M059J (cell line): Measurements from ENCODE around the gene KRTAP4-9. TPM values are rescaled to one million over a fixed set of nuclear protein-coding genes. Genes with fewer than 3 reads are reported as not detected.
A peak's percentile ranks its signal among the peaks of the same experiment; 100 is the strongest.
"Not testable (repeated sequence)": the region's sequence is repeated elsewhere in the genome, so short reads cannot be mapped to it uniquely, and the experiment has no call there.

ENCODE experiments used
- DNase-seq: peaks from one replicate; pipeline ENCODE4 v3.0.0-alpha.2; 2012; ENCODE audit warnings: low read depth
- total RNA-seq: library from RNA; depleted of rRNA; stranded (reverse); fragments of >200 nt; shearing (Covaris generic); gene quantifications from 2 replicates; pipeline ENCODE4 v1.2.3, GENCODE V29; 2014

The KRTAP4-9 gene
- total RNA-seq, 1 experiment from 2014 or later: not detected

DNA sequence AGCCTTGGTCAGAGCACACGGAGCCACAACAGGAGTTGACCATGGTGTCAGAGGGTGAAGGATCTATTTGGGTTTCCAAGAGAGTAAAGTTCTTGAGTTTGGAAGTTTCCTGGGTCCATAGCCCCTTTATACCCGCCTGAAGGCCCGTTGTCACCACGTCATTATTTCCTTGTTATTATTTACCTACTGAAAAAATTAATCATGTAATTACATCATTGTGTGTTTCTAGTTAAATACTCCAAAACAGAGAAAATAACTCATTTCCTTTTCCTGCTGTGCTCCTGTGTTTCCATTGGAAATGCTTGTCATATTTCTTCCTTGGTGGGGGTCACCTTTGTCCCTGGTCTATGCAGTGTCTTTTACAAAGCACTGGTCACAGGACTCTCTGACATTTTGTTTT lies 7.1 kb upstream of the KRTAP4-9 start, which contains the start of gene KRTAP4-8:
TSS of gene KRTAP4-8 (minus strand) at position 101 of the 400 bp plus-strand sequence. CDS start at position 43, 58 bp downstream.
- DNase-seq: peak; percentile 17

DNA sequence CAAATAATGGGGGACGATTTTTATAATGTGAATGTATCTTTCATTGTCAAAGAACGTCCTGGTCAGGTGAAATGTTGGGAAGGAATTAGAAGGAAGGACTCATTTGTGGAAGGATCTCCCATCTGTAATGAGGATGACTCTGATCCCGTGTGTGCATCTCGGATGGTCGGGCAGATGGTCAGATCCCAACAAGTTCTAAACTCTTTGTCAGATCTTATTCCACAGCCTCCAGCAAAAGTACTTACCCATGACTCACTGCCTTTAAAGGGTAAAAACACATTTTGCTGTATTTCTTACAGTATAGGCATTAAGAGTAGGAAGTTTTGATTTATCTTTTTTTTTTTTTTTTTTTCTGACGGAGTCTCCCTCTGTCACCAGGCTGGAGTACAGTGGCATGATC lies 6.7 kb upstream of the KRTAP4-9 start:
- DNase-seq: peak; percentile 79

DNA sequence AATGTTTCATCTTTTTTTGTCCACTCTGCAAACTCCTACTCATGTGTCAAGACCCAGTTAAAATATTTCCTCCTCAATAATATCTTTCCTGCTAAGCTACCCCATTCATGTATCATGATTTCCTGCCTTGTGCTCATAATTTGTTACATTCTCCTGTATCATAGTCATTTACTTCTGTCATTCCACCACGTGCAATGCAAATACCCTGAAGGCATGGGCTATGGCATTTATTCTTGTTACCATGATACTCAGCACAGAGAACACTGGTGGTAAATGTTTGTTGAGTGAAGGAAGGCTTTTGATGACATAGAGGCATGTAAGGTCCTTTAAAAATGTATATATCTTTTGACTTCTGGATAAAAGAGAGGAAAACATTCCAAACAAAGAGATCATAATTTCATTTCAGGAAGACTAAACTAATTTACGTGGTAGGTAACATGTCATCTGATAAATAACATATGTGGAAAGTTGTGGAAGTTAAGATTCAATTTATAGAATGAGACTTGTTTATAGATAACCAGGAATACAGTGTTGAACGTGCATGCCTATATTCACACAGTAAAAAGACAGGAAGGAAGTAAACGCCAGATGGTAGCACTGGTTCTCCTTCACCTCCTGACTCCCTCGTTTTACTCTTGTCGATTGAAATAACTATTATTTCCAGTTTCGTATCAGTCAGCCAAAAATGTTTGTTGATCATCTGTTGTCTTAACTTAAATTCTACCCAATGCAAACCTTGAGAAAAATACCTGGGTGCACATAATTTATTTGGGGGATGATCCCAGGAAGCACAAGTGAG lies 5.3 kb upstream of the KRTAP4-9 start:
- peak; percentile 91 for DNase-seq

DNA sequence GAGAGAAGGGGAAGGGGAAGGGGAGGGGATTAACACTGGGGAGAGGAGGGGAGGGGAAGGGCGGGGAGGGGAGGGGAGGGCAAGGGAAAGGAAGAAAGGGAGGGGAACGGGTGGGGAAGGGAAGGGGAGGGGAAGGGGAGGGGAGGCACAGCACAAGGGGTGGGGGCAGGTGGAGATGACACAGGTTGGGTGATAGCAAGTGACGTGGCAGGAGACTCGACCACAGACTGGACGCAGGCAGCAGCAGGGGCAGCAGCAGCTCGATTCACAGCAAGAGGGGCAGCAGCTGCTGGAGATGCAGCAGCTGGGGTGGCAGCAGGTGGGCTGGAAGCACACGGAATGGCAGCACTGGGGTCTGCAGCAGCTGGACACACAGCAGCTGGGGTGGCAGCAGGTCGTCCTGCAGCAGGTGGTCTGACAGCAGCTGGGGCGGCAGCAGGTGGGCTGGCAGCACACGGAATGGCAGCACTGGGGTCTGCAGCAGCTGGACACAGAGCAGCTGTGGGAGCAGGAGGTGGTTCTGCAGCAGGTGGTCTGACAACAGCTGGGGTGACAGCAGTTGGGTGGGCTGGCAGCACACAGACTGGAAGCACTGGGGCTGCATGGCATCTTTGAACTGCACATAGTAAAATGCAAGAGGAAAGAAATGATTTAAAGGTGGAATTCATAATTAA lies 3.5 kb upstream of the KRTAP4-9 start, which contains the start of gene KRTAP4-16:
TSS of gene KRTAP4-16 (minus strand) at position 624 of the 674 bp plus-strand sequence. CDS start at position 624, 0 bp downstream.
- no peak for DNase-seq

DNA sequence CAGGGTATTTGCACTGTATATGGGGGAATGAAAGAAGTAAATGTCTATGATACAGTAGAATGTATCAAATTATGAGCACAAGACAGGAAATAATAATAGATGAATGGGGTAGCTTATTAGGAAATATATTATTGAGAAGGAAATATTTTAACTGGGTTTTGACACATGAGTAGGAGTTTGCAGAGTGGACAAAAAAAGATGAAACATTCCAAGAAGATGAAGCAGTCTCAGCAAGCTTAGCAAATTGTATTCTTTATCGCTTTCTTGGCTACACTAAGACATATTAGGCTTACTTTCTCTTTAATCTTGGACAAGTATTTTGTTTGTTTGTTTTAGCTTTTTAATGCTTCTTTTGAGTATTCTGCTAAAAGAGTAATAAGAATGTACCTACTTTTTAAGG lies 1.3 kb upstream of the KRTAP4-9 start:
- DNase-seq: no peak

DNA sequence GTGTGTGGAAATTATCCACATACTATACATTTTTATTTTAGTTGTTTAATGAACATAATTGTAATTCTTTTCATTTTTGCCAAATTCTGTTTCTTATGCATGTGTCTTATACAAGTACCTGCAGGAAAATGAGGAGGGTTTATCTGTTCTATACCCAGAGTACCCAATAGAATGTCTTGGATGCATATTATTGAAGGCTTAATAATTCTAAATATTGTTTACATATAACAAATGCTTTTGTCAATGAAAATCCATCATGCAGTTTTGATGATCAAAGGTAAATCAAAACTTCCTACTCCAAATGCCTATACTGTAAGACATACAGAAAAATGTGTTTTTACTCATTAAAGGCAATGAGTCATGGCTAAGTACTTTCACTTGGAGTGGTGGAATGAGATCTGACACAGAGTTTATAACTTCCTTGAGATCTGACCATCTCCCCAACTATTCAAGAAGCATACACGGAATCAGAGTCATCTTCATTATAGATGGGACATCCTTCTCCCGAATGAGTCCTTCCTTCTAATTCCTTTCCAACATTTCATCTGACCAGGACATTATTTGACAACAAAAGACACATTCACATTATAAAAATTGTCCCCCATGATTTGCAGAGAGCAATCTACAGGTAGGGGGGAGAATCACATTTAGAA lies 677 bp upstream of the KRTAP4-9 start:
- peak; percentile 75 for DNase-seq

DNA sequence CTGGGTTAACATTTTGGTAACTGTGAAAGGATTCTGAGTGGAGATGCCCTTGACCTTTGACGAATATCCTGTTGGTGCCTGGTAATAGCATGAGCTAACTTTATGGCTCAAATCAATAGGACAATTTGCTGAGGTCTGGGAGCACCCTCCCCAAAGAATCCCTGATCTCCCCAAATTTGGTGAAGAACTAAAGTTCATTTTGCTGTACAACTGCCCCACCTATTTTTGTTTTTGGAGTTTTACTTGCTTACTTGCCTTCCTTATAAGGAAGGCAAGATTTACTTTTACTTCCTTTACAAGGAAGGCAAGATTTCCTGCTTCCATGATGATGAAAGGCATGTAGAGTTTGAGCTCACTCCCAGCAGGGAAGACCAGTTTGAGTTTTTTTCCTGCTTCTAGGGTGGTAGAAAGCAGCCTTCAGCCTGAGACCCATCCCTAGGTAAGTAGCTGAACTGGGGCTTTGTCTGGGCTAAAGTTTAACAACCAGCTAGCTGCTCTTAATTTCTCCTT lies 2.8 kb downstream of the KRTAP4-9 start:
- no peak for DNase-seq

DNA sequence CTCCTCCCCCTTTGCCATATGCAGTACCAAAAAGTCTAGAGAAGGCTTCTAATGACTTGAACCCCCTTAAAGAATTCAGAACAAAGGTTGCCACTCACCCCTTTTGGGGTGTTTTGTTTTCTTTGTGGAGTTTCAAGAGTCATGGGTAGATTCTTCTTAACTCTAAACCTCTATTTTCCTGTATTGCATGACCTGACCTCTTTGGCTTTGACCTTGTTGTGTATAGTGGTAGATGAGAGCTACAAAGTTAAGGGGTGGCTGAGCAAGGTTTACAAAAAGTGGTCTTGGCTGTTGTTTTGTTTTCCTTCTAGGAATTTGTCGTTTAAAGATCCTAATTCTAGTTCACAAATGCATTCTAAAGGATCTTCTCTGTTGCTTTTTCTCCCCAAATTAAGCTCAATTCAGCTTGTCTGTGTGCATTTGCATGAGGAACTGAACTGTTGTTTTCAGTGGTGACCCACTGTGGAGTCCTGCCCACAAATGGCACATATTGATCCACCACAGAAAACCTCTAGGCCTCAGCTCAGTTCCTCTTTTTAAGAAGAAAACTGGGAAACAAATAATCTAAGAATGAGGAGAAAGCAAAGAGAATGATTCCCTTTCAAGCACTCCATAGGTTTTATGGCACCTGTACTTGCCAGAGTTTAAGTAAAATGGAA lies 3.7 kb downstream of the KRTAP4-9 start:
- not testable (repeated sequence) for DNase-seq

DNA sequence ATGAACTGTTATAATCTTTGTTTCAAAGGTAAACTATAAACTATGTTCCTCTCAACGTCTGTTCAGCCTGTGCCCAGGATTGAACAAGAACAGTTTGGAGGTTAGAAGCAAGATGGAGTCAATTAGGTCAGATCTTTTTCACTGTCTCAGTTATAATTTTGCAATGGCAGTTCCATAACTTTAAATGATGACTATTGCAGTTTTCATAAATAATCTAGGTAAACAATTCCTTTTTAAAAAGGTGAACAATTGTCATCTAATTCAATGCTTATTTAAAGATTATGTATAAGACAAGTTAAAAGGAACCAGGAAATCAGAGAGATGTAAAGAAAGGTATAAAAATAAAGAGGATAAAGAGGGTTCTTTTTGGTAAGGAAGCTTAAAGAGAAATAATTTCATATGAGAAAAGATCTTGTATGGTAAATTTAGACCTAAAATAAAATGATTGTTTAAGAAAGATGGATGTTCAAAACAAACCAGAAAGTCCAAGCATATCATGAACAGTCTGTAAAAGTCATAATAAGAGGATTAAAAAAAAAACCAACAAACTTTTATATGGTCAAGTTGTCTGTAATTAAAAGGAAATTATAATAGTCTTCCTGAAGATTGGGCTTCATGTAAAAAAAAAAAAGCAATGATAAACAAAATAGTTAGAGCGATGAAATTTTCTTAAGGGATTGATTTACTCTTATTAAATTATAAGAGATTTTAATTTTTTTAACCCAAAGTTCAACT lies 6.1 kb downstream of the KRTAP4-9 start:
- DNase-seq: no peak

DNA sequence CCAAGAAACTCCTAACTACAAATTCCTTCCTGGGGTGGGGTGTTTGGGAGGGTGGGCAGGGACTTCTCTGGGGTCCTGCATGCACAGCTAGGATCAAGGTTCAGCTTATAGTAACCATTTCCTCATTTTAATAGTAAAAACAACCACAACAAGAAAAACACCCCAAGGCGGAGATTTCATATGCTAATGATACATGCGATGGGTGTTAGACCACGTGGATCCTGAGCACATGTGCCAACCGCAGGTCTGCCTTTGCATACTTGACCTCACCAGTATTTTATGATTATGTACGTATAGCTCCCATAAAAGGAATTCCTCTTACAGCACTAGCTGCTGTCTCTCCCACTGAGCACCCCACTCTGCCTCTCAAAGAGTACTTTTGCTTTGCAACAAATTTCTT lies 11.1 kb downstream of the KRTAP4-9 start:
- no peak for DNase-seq

DNA sequence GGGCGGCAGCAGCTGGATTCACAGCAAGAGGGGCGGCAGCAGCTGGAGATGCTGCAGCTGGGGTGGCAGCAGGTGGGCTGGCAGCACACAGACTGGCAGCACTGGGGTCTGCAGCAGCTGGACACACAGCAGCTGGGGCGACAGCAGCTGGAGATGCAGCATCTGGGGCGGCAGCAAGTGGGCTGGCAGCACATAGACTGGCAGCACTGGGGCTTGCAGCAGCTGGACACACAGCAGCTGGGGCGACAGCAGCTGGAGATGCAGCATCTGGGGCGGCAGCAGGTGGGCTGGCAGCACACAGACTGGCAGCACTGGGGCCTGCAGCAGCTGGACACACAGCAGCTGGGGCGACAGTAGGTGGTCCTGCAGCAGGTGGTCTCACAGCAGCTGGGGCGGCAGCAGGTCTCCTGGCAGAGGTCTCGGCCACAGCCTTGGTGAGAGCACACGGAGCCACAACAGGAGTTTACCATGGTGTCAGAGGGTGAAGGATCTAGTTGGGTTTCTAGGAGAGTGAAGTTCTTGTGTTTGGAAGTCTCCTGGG lies 12.7 kb downstream of the KRTAP4-9 start, which contains the start of gene KRTAP4-11:
TSS of gene KRTAP4-11 (minus strand) at position 528 of the 541 bp plus-strand sequence. CDS start at position 470, 58 bp downstream.
- DNase-seq: not testable (repeated sequence)

DNA sequence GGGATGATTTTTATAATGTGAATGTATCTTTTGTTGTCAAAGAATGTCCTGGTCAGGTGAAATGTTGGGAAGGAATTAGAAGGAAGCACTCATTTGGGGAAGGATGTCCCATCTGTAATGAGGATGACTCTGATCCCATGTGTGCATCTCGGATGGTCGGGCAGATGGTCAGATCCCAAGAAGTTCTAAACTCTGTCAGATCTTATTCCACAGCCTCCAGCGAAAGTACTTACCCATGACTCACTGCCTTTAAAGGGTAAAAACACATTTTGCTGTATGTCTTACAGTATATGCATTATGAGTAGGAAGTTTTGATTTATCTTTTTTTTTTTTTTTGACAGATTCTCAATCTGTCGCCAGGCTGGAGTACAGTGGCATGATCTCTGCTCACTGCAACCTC lies 13.5 kb downstream of the KRTAP4-9 start:
- no peak for DNase-seq

DNA sequence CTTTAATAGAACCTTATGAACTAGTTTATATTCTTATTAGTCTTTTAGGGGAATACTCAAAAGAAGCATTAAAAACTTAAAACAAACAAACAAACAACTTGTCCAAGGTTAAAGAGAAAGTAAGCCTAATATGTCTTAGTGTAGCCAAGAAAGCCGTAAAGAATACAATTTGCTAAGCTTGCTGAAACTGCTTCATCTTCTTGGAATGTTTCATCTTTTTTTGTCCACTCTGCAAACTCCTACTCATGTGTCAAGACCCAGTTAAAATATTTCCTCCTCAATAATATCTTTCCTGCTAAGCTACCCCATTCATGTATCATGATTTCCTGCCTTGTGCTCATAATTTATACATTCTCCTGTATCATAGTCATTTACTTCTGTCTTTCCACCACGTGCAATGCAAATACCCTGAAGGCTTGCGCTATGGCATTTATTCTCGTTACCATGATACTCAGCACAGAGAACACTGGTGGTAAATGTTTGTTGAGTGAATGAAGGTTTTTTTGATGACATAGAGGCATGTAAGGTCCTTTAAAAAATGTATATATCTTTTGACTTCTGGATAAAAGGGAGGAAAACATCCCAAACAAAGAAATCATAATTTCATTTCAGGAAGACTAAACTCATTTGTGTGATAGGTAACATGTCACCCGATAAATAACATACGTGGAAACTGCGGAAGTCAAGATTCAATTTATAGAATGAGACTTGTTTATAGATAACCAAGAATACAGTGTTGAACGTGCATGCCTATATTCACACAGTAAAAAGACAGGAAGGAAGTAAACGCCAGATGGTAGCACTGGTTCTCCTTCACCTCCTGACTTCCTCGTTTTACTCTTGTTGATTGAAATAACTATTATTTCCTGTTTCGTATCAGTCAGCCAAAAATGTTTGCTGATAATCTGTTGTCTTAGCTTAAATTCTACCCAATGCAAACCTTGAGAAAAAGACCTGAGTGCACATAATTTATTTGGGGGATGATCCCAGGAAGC lies 14.8 kb downstream of the KRTAP4-9 start:
- DNase-seq: not testable (repeated sequence)

DNA sequence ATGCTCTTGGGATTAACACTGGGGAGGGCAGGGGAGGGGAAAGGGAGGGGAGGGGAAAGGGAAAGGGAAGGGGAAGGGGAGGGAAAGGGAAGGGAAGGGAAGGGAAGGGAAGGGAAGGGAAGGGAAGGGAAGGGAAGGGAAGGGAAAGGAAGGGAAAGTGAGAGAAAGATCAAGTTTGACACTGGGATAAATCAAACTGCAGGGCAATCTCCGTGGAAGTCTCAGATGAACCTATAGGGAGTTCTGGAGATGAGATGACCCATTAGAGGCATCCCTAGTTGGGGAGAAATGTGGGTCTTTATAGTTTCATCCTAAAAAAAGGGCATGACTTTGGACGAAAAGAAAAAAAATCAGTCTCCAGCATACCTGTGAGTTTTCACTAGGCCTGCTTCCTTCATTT lies 16.6 kb downstream of the KRTAP4-9 start:
- no peak for DNase-seq

DNA sequence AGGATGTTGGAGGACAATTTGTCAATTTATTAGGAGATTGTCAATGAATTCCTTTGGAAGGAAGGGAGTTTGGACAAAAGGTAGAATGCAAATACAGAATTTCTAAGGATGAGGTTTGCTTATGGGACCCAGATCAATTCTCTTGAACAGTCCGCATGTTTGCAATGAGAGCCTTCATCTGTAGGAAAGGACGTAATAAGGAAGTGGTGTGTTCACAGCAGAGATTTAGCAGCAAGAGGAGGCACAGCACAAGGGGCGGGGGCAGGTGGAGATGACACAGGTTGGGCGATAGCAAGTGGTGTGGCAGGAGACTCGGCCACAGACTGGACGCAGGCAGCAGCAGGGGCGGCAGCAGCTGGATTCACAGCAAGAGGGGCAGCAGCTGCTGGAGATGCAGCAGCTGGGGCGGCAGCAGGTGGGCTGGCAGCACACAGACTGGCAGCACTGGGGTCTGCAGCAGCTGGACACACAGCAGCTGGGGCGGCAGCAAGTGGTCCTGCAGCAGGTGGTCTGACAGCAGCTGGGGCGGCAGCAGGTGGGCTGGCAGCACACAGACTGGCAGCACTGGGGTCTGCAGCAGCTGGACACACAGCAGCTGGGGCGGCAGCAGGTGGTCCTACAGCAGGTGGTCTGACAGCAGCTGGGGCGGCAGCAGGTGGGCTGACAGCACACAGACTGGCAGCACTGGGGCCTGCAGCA lies 18.3 kb downstream of the KRTAP4-9 start:
- not testable (repeated sequence) for DNase-seq

DNA sequence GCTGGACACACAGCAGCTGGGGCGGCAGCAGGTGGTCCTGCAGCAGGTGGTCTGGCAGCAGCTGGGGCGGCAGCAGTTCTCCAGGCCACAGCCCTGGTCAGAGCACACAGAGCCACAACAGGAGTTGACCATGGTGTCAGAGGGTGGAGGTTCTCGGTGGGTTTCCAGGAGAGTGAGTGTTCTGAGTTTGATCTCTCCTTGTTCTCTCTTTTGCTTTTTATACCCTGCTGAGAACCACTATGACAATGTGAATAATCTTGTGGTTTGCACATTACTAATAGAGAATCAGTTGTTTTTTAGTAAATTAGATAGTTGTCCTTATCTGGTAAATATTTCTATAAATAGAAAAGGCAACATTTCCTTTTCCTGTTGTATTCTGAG lies 18.8 kb downstream of the KRTAP4-9 start, which contains the start of gene KRTAP4-12:
TSS of gene KRTAP4-12 (minus strand) at position 192 of the 381 bp plus-strand sequence. CDS start at position 132, 60 bp downstream.
- DNase-seq: not testable (repeated sequence)

DNA sequence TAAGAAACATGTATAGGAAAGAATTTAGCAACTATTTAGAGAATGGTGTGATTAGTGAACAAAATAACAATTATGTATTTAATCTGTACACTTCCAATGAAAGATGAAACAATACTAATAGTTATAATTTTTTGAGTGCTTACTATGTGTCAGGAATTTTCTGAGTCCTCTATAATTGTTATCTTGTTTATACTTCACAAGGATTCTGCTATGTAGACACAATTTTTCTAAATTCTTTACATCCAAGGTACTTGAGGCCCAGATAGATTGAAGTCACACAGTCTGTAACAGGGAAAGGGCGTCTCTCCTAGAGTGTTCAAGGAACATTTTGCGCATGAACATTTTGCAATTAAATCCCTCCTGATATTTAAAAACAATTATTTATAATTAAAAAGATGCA lies 19.9 kb downstream of the KRTAP4-9 start:
- DNase-seq: no peak

DNA sequence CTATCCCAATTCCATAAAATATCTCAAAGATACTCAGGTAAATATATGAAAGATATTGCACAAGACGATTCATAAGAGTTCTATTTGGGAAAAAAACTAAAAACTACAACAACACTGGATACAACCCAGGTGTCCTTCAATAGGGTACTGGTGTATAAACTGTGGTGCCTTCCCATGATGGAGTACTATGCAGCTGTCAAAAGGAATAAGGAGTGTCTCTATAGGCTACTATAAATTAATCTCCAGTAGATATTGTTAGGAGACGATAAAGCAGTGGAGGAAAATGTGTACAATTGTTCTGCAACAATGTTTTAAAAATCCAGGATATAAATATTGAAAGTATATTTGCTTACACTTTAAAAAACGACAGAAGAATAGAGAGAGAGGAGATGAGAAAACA lies 21.2 kb downstream of the KRTAP4-9 start:
- DNase-seq: no peak
